Vagina (tissue), 2 donors: ENCODE data around the gene SLC25A25.

ENCODE experiments used
- POLR2AphosphoS5 ChIP-seq, 2 donors: sonication (generic); formaldehyde crosslinking; IDR thresholded peaks; one replicate each; pipeline ENCODE4 v1.9.0; 2017; ENCODE audit warnings: antibody characterized with exemption in 2 of 2, mild to moderate bottlenecking in 2 of 2, low read depth in 1 of 2; ENCODE audit not compliant: insufficient read depth in 1 of 2
- TF ChIP-seq, protein P1 (sequence below), 3 experiments: fragments of 450-650 bp in 2 of 3; fragments of 200-600 bp in 1 of 3; sonication (generic) in 1 of 3; IDR thresholded peaks; one replicate each; pipeline ENCODE4 v1.5.1; 2017 to 2019; ENCODE audit warnings: antibody characterized with exemption in 3 of 3, mild to moderate bottlenecking in 2 of 3, moderate library complexity in 2 of 3

DNA sequence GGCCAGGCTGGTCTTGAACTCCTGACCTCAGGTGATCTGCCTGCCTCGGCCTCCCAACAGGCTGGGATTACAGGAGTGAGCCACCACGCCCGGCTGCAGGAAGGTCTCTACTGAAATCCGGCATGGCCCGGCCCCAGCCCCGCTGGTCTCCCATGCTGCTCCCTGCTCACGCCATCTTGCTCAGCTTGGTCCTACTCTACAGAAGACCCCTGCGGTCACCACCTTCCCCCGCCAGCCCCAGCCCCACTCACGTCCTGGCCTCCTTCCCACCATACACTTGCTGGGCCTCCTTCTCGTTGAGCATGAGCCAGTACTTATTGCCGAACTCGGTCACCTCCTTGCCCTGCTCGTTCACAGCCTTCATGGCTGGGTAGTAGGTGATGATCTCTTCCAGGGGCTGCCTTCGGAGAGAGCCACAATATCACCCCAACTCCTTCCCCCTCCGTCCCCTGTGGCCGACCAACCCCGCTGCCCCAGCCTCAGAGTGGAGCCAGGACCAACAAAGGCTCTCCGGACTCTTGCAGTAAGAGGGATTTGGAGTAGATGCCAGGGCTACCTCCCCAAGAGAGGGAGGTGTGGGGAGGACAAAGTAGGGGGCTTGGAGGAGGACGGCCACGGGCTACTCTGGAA, 55.5 kb downstream of the SLC25A25 start:
- TF ChIP-seq, protein P1, sequence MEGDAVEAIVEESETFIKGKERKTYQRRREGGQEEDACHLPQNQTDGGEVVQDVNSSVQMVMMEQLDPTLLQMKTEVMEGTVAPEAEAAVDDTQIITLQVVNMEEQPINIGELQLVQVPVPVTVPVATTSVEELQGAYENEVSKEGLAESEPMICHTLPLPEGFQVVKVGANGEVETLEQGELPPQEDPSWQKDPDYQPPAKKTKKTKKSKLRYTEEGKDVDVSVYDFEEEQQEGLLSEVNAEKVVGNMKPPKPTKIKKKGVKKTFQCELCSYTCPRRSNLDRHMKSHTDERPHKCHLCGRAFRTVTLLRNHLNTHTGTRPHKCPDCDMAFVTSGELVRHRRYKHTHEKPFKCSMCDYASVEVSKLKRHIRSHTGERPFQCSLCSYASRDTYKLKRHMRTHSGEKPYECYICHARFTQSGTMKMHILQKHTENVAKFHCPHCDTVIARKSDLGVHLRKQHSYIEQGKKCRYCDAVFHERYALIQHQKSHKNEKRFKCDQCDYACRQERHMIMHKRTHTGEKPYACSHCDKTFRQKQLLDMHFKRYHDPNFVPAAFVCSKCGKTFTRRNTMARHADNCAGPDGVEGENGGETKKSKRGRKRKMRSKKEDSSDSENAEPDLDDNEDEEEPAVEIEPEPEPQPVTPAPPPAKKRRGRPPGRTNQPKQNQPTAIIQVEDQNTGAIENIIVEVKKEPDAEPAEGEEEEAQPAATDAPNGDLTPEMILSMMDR (IDR thresholded peaks at IDR 0.05) = no peak
- no peak for TF ChIP-seq POLR2AphosphoS5 (IDR thresholded peaks at IDR 0.05; ENCODE audit: insufficient read depth in 1 of 2, low read depth in 1 of 2)
